Neural progenitor cell (in vitro differentiated cells): ENCODE data around the gene ITPR2.

Experiments
- CTCF ChIP-seq: fragments of 200-600 bp; sonication (generic); IDR thresholded peaks from 2 replicates; pipeline ENCODE4 v1.5.1; 2017; ENCODE audit warnings: antibody characterized with exemption, mild to moderate bottlenecking
- EZH2 ChIP-seq: fragments of 200-600 bp; sonication (generic); IDR thresholded peaks from 2 replicates; pipeline ENCODE4 v1.6.1; 2017; ENCODE audit warnings: antibody characterized with exemption, mild to moderate bottlenecking, moderate library complexity

GRCh38 chr12:26595806-26596205 is 237.2 kb downstream of the ITPR2 start:
- TF ChIP-seq CTCF (no peak), EZH2 (no peak)
